HEK293T (cell line): ENCODE results near the gene RAP1GAP.
A peak's percentile ranks its signal among the peaks of the same experiment; 100 is the strongest.

Source experiments
- CTCF ChIA-PET: fragments of 350-600 bp; formaldehyde crosslinking; extraction: SDS; loops from one replicate; lab custom pipeline; 2021; ENCODE audit warnings: antibody characterized with exemption, inconsistent platforms; lab: Yijun Ruan, JAX
- POLR2A ChIA-PET: fragments of 350-600 bp; formaldehyde crosslinking; extraction: SDS; loops from one replicate; lab custom pipeline; 2020; ENCODE audit warnings: antibody characterized with exemption, inconsistent platforms; lab: Yijun Ruan, JAX
- DNase-seq: peaks from one replicate; pipeline ENCODE4 v3.0.0; 2012; ENCODE audit warnings: mixed read lengths; ENCODE audit errors: extremely low spot score
- ARNT ChIP-seq: fragments of 450-650 bp; IDR thresholded peaks from 2 replicates; pipeline ENCODE4 v1.6.1; 2017; ENCODE audit warnings: mild to moderate bottlenecking
- BHLHE40 ChIP-seq: fragments of 450-650 bp; IDR thresholded peaks from 2 replicates; pipeline ENCODE4 v1.6.1; 2016; ENCODE audit warnings: mild to moderate bottlenecking, moderate library complexity, borderline replicate concordance
- CTBP1 ChIP-seq: fragments of 450-650 bp; IDR thresholded peaks from 2 replicates; pipeline ENCODE4 v1.6.1; 2016; ENCODE audit warnings: borderline replicate concordance
- ELF4 ChIP-seq: fragments of 450-650 bp; IDR thresholded peaks from 2 replicates; pipeline ENCODE4 v1.6.1; 2017; ENCODE audit warnings: antibody characterized with exemption
- FOXA1 ChIP-seq: fragments of 450-650 bp; IDR thresholded peaks from 2 replicates; pipeline ENCODE4 v1.6.1; 2016; ENCODE audit warnings: mild to moderate bottlenecking
- FOXK2 ChIP-seq: fragments of 450-650 bp; IDR thresholded peaks from 2 replicates; pipeline ENCODE4 v1.6.1; 2016; ENCODE audit warnings: mild to moderate bottlenecking
- FOXM1 ChIP-seq: fragments of 450-650 bp; IDR thresholded peaks from 2 replicates; pipeline ENCODE4 v1.6.1; 2017; ENCODE audit warnings: mild to moderate bottlenecking, borderline replicate concordance
- HDGF ChIP-seq: fragments of 450-650 bp; IDR thresholded peaks from 2 replicates; pipeline ENCODE4 v1.6.1; 2017; ENCODE audit warnings: antibody characterized with exemption, borderline replicate concordance
- L3MBTL2 ChIP-seq: fragments of 450-650 bp; conservative IDR thresholded peaks from 2 replicates; pipeline ENCODE4 v1.6.1; 2016; ENCODE audit warnings: mild to moderate bottlenecking
- LEF1 ChIP-seq: fragments of 450-650 bp; IDR thresholded peaks from 2 replicates; pipeline ENCODE4 v1.6.1; 2017; ENCODE audit warnings: mild to moderate bottlenecking, borderline replicate concordance
- NFRKB ChIP-seq: fragments of 450-650 bp; IDR thresholded peaks from 2 replicates; pipeline ENCODE4 v1.6.1; 2016; ENCODE audit warnings: mild to moderate bottlenecking, moderate library complexity
- PKNOX1 ChIP-seq: fragments of 450-650 bp; IDR thresholded peaks from 2 replicates; pipeline ENCODE4 v1.6.1; 2016
- SP1 ChIP-seq: fragments of 450-650 bp; IDR thresholded peaks from 2 replicates; pipeline ENCODE4 v1.6.1; 2017
- SUZ12 ChIP-seq: fragments of 450-650 bp; IDR thresholded peaks from 2 replicates; pipeline ENCODE4 v1.6.1; 2016; ENCODE audit warnings: mild to moderate bottlenecking
- TARDBP ChIP-seq: fragments of 450-650 bp; IDR thresholded peaks from 2 replicates; pipeline ENCODE4 v1.6.1; 2016
- ZNF384 ChIP-seq: fragments of 450-650 bp; IDR thresholded peaks from 2 replicates; pipeline ENCODE4 v1.6.1; 2016

The RAP1GAP gene

GRCh38 chr1:21705303-21705980, 36.3 kb upstream of the RAP1GAP start:
- ChIA-PET CTCF (no interaction called here), POLR2A (no interaction called here)
- TF ChIP-seq FOXM1 (no peak), L3MBTL2 (no peak), SP1 (no peak), ARNT (no peak), FOXK2 (no peak), SUZ12 (no peak), FOXA1 (no peak)
- DNase-seq, result no peak

GRCh38 chr1:21704145-21704544, 35.0 kb upstream of the RAP1GAP start:
- DNase-seq, result no peak
- POLR2A ChIA-PET, result interaction anchor here (1.1 kb wide), 1 partner anchor 32 kb away, joined by 3 read pairs; no protein-coding TSS in a partner anchor
- CTCF ChIA-PET, result no interaction called here
- no peak for TF ChIP-seq ELF4
- TF ChIP-seq PKNOX1, result no peak
- no peak for TF ChIP-seq SUZ12
- TF ChIP-seq TARDBP, result no peak
- TF ChIP-seq FOXA1, result no peak

- TF ChIP-seq TARDBP (no peak), HDGF (no peak), BHLHE40 (no peak), FOXM1 (no peak), ZNF384 (no peak), ELF4 (no peak), SUZ12 (no peak), PKNOX1 (no peak), CTBP1 (no peak), NFRKB (no peak), LEF1 (no peak), L3MBTL2 (no peak), SP1 (no peak), FOXK2 (no peak), FOXA1 (no peak), ARNT (no peak)
- DNase-seq, result peak; percentile 49
- ChIA-PET POLR2A (interaction anchor here (0.8 to 1.1 kb wide), 2 partner anchors 32 to 79 kb away, joined by 3 read pairs; no protein-coding TSS in a partner anchor), CTCF (no interaction called here)
These were observed 34.3 kb upstream of the RAP1GAP start for GRCh38 chr1:21703318-21703963.

- DNase-seq, result no peak
- TF ChIP-seq SUZ12, result no peak
- no peak for TF ChIP-seq L3MBTL2
- no peak for TF ChIP-seq NFRKB
- no peak for TF ChIP-seq HDGF
- no peak for TF ChIP-seq ARNT
- ChIA-PET CTCF (no interaction called here), POLR2A (interaction anchor here (0.8 kb wide), 1 partner anchor 80 kb away, joined by 3 read pairs; no protein-coding TSS in a partner anchor)
These were observed 33.6 kb upstream of the RAP1GAP start for GRCh38 chr1:21702780-21703179.

- DNase-seq, result no peak
- CTCF ChIA-PET, result no interaction called here
- POLR2A ChIA-PET, result no interaction called here
- no peak for TF ChIP-seq BHLHE40
- TF ChIP-seq ARNT, result no peak
- no peak for TF ChIP-seq CTBP1
- TF ChIP-seq FOXK2, result no peak
- TF ChIP-seq FOXA1, result no peak
- no peak for TF ChIP-seq SP1
- TF ChIP-seq LEF1, result no peak
- TF ChIP-seq PKNOX1, result no peak
- no peak for TF ChIP-seq ZNF384
- TF ChIP-seq ELF4, result no peak
- no peak for TF ChIP-seq HDGF
- TF ChIP-seq SUZ12, result no peak
- no peak for TF ChIP-seq L3MBTL2
- no peak for TF ChIP-seq NFRKB
- TF ChIP-seq FOXM1, result no peak
- TF ChIP-seq TARDBP, result no peak
These were observed 32.2 kb upstream of the RAP1GAP start for GRCh38 chr1:21701401-21701800.

GRCh38 chr1:21700094-21700493, 30.9 kb upstream of the RAP1GAP start:
- no peak for TF ChIP-seq LEF1
- no peak for DNase-seq
- ChIA-PET CTCF (no interaction called here), POLR2A (no interaction called here)
